GM06990 (cell line): Measurements from ENCODE around the gene CD69.
A peak's percentile ranks its signal among the peaks of the same experiment; 100 is the strongest.

Experiments
- DNase-seq: peaks from one replicate; pipeline ENCODE4 v3.0.0-alpha.2; 2011; ENCODE audit not compliant: insufficient read length; ENCODE audit errors: extremely low read depth
- H3K27me3 ChIP-seq: replicated peaks from 2 replicates; pipeline ENCODE4 v1.6.0; 2011; ENCODE audit warnings: low read length; ENCODE audit not compliant: control insufficient read depth, insufficient read depth
- H3K36me3 ChIP-seq: 2 replicates; pipeline ENCODE4 v1.5.1; 2011; ENCODE audit warnings: low read length; ENCODE audit not compliant: control insufficient read depth, insufficient read depth
- H3K4me3 ChIP-seq: replicated peaks from 2 replicates; pipeline ENCODE4 v1.5.1; 2011; ENCODE audit warnings: low read depth, mild to moderate bottlenecking, control low read depth, low read length
- CTCF ChIP-seq: IDR thresholded peaks from 2 replicates; pipeline ENCODE4 v1.5.1; 2011; ENCODE audit warnings: low read length, control low read depth, mild to moderate bottlenecking, inconsistent platforms; ENCODE audit not compliant: insufficient read depth, poor library complexity, severe bottlenecking

Gene CD69

GRCh38 chr12:9760699-9761418 lies at the start of gene CD69:
Gene CD69, minus strand, starts transcription at chr12:9760901. Its CDS starts 81 bp downstream, at chr12:9760820.
- TF ChIP-seq CTCF = no peak

GRCh38 chr12:9809866-9810265 lies 49.2 kb upstream of the CD69 start:
- no peak for DNase-seq
- Histone ChIP-seq H3K4me3 (no peak overlapping the region), H3K36me3 (no peaks in the 10 kb centered on the region), H3K27me3 (no peaks in the 10 kb centered on the region)
- no peak for TF ChIP-seq CTCF

More at GRCh38 chr12:9760699-9761418, at the start of gene CD69:
- Histone ChIP-seq H3K27me3 (no peaks in the 10 kb centered on the region), H3K36me3 (no peaks in the 10 kb centered on the region; the same call in 1 of the 2 replicates), H3K4me3 (peak within 1 kb of the TSS; percentile 71)
- DNase-seq = peak; percentile 66

GRCh38 chr12:9809338-9809737 lies 48.6 kb upstream of the CD69 start:
- Histone ChIP-seq H3K4me3 (no peak overlapping the region), H3K27me3 (no peaks in the 10 kb centered on the region), H3K36me3 (no peaks in the 10 kb centered on the region)
- no peak for TF ChIP-seq CTCF
- DNase-seq = no peak

- Histone ChIP-seq H3K36me3 (no peaks in the 10 kb centered on the region), H3K4me3 (no peak overlapping the region), H3K27me3 (no peaks in the 10 kb centered on the region)
- DNase-seq = no peak
- TF ChIP-seq CTCF = no peak
Measured at GRCh38 chr12:9808504-9808903, 47.8 kb upstream of the CD69 start.

- no peaks in the 10 kb centered on the region for H3K36me3 ChIP-seq
- DNase-seq = no peak
- no peaks in the 10 kb centered on the region for H3K27me3 ChIP-seq
- TF ChIP-seq CTCF = no peak
- no peak overlapping the region for H3K4me3 ChIP-seq
Measured at GRCh38 chr12:9806714-9807113, 46.0 kb upstream of the CD69 start.
